ENCODE measurements around the gene GTF3C2. TPM values are rescaled to one million over a fixed set of nuclear protein-coding genes. Genes with fewer than 3 reads are reported as not detected.
A peak's percentile ranks its signal among the peaks of the same experiment; 100 is the strongest.

The GTF3C2 gene
- 41.4 and 43.8 TPM in 2 replicates for total RNA-seq

DNA sequence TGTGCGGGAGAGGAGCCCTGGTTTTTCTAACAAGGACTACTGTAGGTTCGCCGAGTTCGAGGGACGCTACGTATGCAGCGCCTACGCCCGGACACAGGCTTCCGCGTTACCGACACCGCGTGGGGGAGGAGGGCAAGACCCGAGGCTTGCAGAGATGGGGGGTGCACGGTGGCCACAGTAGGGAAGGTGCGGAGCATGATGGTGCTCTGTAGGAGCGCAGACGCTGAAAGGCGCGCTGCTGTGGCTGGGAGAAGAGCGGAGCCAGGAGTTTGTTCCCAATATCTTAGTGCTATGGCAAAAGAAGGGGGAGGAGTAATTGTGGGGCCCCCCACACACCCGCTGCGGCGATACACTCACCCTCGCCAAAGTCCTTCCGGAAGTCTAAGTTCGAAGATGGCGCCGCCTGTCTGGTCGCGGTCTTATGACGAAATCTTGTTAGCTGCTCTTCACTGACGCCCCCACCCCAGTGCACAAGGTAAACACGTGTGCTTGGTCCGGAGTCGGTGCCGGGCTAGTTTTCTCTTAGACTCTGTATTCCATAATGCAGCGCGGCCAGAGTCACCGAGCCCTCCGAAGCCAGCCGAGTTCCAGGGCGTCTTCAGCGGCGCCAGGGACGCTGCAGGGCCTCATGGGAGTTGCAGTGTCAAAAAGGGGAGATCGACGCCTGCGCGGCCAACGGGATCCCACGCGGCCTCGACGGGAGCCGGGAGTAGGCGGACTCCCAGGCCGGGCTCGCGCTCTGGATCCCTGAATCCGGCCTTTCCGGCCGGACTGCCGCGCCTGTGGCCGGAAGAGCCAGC lies at the start of gene GTF3C2:
Gene GTF3C2 (minus strand): TSS at position 383 of the 800 bp plus-strand sequence. CDS start 13,210 bp downstream, outside the sequence.
- peak; percentile 85 for DNase-seq (ENCODE audit: extremely low read depth, low read depth, low spot score)

DNA sequence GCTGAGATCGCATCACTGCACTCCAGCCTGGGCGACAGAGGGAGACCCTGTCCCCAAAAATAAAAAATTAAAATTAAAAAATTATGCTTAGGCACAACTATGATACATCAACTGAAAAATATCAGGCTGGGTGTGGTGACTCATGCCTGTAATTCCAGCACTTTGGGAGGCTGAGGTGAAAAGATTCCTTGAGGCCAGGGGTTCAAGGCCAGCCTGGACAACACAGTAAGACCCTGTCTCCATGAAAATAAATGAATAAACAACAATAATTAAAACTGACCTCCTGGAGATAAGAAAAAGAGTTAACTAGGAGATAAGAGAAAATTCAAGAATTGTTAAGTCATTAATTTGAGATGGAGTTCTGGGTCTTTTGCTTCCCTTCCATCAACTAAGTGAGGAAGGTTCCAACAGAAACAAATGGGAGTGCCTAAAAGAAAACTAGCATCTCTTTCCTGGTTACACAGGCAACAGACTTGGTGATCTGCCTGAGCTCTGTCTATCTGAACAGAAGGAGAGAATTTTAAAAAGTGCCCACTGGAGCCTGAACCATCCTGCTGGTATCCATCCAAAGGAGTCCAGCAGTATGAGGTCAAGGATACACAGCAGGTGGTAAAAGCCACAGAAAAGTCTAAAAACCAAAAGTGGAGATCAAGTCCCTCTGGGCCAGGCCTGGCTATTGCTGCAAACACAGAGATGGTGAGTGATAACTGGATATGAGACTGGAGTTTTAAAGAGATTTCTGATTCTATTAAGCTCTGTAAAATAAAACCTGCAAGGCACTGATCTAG lies 44.0 kb upstream of the GTF3C2 start:
- no peak for DNase-seq (ENCODE audit: extremely low read depth, low read depth, low spot score)

GRCh38 chr2:27398962-27399361 lies 42.4 kb upstream of the GTF3C2 start:
- no peak for DNase-seq (ENCODE audit: extremely low read depth, low read depth, low spot score)

DNA sequence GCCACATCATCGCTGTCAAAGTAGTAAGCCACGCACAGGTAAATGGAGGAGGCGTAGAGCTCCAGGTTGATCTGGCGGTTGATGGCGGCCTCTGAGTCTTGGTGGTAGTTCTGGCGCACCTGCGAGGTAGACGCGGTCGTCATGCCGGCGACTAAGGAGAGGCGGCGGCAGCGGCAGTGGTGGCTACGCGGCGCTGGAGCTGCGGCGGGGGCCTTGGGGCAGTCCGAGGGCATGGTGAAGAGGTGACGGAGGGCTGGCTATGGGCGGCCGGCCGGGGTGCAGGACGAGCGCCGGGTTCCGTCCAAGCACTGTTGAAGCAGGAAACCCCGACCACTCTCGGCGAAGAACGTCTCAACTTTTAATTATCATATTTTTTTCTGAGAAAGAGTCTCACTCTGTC lies 36.7 kb upstream of the GTF3C2 start:
- no peak for DNase-seq (ENCODE audit: extremely low read depth, low read depth, low spot score)

- no peak for DNase-seq (ENCODE audit: extremely low read depth, low read depth, low spot score)
These were observed 34.5 kb upstream of the GTF3C2 start for GRCh38 chr2:27390822-27391679.

GRCh38 chr2:27381577-27382181 lies 25.1 kb upstream of the GTF3C2 start:
- DNase-seq (ENCODE audit: extremely low read depth, low read depth, low spot score): no peak

DNA sequence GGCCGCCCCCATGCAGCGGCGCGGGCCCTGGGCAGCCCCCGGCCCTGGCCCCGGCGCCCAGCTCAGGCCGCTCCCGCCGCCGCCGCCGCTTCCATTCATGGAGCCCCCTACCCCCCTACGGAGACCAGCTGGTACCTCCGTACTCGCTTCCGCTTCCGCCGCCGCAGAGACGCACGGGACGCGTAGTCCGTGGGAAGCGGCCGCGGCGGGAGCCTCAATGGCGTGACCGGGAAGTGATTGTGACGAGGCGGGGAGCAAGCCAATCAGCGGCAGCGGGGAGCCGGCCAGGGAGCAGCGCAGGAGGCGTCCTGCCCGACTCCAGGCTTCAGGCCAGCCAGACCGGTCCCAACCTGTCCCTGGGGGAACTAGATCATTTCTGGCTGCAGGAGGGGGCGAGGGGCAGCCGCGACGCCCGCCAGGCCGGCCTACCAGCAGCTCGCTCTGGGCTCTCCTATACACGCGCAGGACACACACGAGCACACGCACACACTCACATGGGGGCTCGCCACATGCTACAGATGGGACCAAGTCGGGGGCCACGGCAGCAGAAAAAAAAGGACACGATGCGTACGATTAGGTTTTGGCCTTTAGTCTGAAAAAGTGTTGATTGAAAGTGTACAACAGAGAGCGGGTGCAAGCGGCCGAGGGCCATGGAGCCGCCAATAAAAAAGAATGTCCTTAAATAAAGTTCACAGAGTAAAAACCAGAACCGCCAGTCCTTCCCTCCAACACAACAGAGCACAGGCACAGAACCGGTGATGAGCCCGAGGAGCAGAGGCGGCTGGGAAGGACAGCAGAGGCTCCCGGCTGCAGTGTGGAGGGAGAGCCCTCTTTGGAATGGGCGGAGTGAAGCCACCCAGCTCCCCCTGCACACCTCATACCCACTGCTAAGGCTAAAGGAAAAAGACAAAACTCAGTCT lies 24.3 kb upstream of the GTF3C2 start, which contains the start of gene ZNF513:
Gene ZNF513 (minus strand): TSS at position 109 of the 920 bp plus-strand sequence. CDS start 208 bp downstream, outside the sequence.
- DNase-seq (ENCODE audit: extremely low read depth, low read depth, low spot score): no peak

DNA sequence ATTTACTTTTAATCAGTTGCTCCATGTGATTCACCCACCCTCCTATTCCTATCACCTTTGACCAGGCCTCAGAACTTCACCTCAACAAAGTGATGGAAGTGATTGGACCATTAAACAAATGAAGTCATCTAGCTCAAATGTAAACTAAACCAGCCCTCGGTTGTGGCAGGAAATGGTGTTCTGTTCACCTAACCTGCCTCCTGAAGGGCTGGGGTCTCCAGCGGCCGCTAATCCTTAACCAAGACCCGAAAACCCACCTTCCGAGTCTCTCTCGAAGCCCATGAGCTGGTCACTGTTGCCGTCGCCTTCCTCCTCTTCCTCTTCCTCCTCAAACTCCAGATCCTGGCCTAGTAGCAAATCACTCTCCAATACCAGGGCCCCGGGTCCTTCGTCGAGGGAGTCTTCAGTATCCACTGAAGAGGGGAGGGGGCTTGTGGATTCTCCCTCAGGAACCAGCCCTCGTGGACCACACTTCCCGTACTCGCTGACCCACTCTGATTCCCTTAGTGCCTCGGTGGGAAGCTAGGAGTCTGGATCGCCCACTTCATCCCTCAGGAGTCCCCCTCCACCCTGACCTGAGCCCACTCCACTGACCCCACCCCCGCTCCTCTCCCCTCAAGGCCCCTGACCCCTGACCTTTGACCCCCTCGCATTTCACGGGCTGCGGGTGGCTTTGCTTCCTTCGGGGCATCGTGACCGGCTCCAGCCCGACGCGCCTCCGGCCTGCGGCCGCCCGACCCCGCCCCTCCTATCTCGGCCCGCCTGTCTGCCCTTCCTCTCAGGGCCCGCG lies 23.5 kb upstream of the GTF3C2 start:
- DNase-seq (ENCODE audit: extremely low read depth, low read depth, low spot score): no peak

DNA sequence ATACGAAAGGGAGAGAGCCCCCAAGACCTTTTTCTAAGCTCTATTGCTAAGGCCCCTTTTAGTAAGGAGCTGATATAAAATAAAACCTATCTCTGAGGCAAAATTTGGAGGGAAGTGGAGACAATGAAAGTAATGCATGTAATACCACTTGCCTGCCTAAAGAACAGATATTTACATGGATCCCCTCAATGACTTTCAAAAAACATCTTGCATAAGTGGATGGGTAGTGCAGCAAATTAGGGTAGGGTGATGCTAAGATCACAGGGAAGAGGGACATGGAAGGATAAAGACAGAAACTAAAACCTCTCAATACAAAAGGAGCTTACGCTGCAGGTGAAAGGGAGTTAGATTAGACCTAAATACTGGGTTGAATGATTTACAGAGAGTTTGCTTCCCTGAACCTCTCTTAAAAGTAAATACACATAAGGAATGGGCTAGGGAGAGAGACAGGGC lies 22.8 kb upstream of the GTF3C2 start:
- no peak for DNase-seq (ENCODE audit: extremely low read depth, low read depth, low spot score)

DNA sequence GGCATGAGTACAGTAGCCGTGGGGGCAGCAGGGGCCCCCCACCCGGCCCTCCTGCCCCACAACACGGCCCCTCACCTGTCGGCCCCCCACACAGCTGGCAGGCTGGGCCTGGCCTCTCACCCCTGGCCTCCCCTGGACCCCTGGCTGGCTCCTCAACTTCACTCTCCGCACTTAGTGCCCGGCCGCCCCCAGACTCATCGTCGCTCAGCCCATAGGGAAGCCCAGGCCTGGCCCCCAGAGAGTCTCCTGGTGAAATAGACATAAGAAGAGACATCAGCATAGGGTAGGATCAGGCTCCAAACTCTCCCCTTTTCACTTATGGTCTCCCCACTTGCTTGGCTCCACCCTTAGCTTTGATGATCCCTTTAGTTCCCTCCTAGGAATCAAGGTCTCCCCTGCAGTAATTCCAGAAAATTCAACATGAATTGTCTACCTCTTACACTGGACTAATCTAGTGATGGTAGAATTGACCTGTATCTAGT lies 22.3 kb upstream of the GTF3C2 start:
- no peak for DNase-seq (ENCODE audit: extremely low read depth, low read depth, low spot score)

DNA sequence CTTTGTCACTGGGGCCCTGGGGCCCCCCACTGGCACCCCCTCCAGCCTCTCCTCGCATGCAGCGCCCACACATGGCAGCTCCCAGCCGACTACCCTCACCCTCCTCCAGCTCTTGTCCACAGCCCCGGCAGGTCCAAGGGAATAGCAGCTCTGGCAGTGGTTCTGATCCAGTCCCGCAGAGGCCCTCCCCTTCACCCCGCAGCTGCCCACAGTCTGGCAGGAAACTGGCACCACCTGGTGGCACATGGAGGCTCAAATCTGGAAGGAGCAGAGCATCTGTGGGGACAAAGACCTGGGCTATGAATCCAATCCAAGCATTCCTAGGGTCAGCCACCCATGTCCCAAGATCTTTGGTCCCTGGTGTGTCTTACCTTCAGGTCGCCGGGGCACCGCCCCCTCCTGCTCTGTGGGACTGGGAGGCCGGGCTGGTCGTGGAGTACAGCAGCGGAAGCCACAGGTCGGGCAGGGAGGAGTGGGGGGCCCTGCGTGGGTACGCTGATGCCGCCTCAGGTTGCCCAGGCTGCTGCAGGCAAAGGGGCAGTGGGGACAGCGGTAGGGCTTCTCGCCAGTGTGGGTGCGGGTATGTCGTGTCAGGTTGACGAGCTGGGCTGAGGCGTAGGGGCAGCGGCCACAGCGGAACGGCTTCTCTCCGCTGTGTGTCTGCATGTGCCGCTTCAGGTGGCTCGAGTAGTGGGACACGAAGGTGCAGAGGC lies 21.7 kb upstream of the GTF3C2 start:
- DNase-seq (ENCODE audit: extremely low read depth, low read depth, low spot score): no peak

DNA sequence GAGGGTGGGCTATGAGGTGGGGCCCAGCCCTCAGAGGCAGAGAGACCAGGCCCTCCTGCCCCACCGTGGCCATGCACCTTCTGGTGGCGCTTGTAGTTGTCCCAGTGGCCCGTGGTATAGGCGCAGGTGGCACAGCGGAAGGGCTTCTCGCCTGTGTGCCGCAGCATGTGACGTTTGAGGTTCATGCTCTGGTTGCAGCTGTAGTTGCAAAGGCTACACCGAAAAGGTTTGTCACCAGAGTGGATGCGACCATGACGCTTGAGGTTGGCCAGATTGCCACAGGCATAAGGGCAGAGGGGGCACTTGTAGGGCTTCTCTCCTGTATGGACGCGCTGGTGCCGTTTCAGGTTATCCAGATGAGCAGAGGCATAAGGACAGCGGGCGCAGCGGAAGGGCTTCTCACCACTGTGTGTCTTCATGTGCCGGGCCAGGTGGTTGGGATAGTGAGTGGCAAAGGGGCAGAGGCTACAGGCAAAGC lies 21.1 kb upstream of the GTF3C2 start:
- DNase-seq (ENCODE audit: extremely low read depth, low read depth, low spot score): no peak

- DNase-seq (ENCODE audit: extremely low read depth, low read depth, low spot score): no peak
These were observed 20.5 kb upstream of the GTF3C2 start for GRCh38 chr2:27376866-27377617.

DNA sequence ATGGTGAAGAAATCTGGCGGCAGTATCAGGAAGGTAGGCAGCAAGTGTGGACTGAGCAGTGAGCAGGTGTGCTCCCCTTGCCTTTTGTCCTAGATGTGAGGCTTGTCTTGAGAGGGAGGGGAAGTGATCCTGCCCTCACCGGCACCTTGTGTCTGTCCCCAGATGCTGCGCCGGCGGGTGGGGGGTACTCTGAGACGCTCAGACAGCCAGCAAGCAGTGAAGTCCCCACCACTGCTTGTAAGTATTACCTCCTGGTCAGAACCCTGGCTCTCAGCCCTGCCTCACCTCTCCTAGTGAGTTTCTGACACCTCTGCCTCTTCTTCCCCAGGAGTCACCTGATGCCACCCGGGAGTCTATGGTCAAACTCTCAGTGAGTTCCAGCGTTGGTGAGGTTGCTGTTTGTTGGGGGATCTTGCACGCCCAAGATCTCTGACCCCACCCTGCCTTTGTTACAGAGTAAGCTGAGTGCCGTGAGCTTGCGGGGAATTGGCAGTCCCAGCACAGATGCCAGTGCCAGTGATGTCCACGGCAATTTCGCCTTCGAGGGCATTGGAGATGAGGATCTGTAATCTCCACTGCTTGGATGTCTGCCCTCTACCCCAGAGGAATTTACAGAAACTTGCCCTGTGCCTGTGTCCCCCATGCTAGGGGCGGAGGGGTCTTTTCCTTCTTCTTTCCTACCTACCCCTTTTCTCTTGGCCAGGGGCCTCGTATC lies 19.7 kb upstream of the GTF3C2 start:
- no peak for DNase-seq (ENCODE audit: extremely low read depth, low read depth, low spot score)

DNA sequence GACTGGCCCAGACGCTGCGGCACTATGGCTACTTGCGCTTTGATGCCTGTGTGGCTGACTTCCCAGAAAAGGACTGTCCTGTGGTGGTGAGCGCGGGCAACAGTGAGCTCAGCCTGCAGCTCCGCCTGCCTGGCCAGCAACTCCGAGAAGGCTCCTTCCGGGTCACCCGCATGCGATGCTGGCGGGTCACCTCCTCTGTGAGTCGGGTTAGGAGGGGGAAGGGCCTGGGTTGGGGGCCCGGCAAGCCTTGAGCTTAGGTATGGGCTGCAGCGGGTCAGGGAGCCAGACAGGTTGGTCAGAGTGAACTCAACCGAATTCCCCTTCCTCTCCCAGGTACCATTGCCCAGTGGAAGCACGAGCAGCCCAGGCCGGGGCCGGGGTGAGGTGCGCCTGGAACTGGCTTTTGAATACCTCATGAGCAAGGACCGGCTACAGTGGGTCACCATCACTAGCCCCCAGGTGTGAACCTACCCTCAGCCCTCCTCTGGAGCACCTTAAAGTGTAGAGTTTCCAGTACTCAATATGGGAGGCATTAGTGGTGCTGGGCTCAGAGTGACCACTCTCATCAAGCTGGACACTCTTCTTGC lies 19.0 kb upstream of the GTF3C2 start:
- DNase-seq (ENCODE audit: extremely low read depth, low read depth, low spot score): no peak

- no peak for DNase-seq (ENCODE audit: extremely low read depth, low read depth, low spot score)
These were observed 17.0 kb upstream of the GTF3C2 start for GRCh38 chr2:27373567-27373966.

All from glomerular endothelial cell (primary cell).